ENCODE results near the gene FARP2. TPM values are rescaled to one million over a fixed set of nuclear protein-coding genes. Genes with fewer than 3 reads are reported as not detected.
"Not testable (repeated sequence)": the region's sequence is repeated elsewhere in the genome, so short reads cannot be mapped to it uniquely, and the experiment has no call there.

Gene FARP2
- total RNA-seq, 2 experiments from 2014 or later: 17.2 to 18.3 TPM

- no peak overlapping the region for H3K27ac Mint-ChIP-seq
- H3K9me3 Mint-ChIP-seq: no peaks in the 10 kb centered on the region
- H3K36me3 ChIP-seq (ENCODE audit: insufficient read depth, low read length): no peaks in the 10 kb centered on the region
- no peaks in the 10 kb centered on the region for H3K4me1 Mint-ChIP-seq (ENCODE audit: low read depth)
- POLR2A ChIA-PET: no interaction called here
- H3K27me3 Mint-ChIP-seq: no peaks in the 10 kb centered on the region
- H3K36me3 Mint-ChIP-seq (ENCODE audit: low read depth): peaks cover 26% of the 10 kb centered on the region
- TF ChIP-seq, protein P1, sequence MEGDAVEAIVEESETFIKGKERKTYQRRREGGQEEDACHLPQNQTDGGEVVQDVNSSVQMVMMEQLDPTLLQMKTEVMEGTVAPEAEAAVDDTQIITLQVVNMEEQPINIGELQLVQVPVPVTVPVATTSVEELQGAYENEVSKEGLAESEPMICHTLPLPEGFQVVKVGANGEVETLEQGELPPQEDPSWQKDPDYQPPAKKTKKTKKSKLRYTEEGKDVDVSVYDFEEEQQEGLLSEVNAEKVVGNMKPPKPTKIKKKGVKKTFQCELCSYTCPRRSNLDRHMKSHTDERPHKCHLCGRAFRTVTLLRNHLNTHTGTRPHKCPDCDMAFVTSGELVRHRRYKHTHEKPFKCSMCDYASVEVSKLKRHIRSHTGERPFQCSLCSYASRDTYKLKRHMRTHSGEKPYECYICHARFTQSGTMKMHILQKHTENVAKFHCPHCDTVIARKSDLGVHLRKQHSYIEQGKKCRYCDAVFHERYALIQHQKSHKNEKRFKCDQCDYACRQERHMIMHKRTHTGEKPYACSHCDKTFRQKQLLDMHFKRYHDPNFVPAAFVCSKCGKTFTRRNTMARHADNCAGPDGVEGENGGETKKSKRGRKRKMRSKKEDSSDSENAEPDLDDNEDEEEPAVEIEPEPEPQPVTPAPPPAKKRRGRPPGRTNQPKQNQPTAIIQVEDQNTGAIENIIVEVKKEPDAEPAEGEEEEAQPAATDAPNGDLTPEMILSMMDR (IDR thresholded peaks at IDR 0.05): no peak
- no peak overlapping the region for H3K4me3 Mint-ChIP-seq
- no peaks in the 10 kb centered on the region for H3K4me1 ChIP-seq (ENCODE audit: insufficient read depth, low read length)
- H3K4me3 ChIP-seq (ENCODE audit: low read length): no peak overlapping the region
- intact Hi-C loops (cut with DNase I, micrococcal nuclease): no loop called here
- no peak for ATAC-seq (ENCODE audit: poor library complexity)
- H3K27me3 ChIP-seq (ENCODE audit: control insufficient read depth in 1 of 2, insufficient read depth in 2 of 2, low read length in 2 of 2): no peaks in the 10 kb centered on the region
- peaks cover 0 to 4% of the 10 kb centered on the region in 2 experiments for H3K9me3 ChIP-seq (ENCODE audit: control insufficient read depth in 1 of 2, insufficient read depth in 1 of 2, low read length in 2 of 2)
- DNase-seq: no peak
- CTCF ChIA-PET: no interaction called here
- no peak overlapping the region for H3K27ac ChIP-seq (ENCODE audit: low read depth in 1 of 2, low read length in 2 of 2)
These were observed 17.4 kb downstream of the FARP2 start for GRCh38 chr2:241373446-241373845.

- H3K9me3 ChIP-seq (ENCODE audit: control insufficient read depth in 1 of 2, insufficient read depth in 1 of 2, low read length in 2 of 2); H3K27ac Mint-ChIP-seq; H3K27ac ChIP-seq (ENCODE audit: low read depth in 1 of 2, low read length in 2 of 2); H3K4me3 Mint-ChIP-seq; POLR2A ChIA-PET; CTCF ChIA-PET; H3K4me3 ChIP-seq (ENCODE audit: low read length); H3K4me1 ChIP-seq (ENCODE audit: insufficient read depth, low read length); ATAC-seq (ENCODE audit: poor library complexity); H3K27me3 ChIP-seq (ENCODE audit: control insufficient read depth in 1 of 2, insufficient read depth in 2 of 2, low read length in 2 of 2); H3K9me3 Mint-ChIP-seq; DNase-seq; H3K27me3 Mint-ChIP-seq; H3K36me3 ChIP-seq (ENCODE audit: insufficient read depth, low read length); H3K4me1 Mint-ChIP-seq (ENCODE audit: low read depth); intact Hi-C loops (cut with DNase I, micrococcal nuclease): not testable (repeated sequence)
- peaks cover 26% of the 10 kb centered on the region for H3K36me3 Mint-ChIP-seq (ENCODE audit: low read depth)
These were observed 17.8 kb downstream of the FARP2 start for GRCh38 chr2:241373906-241374305.

DNA sequence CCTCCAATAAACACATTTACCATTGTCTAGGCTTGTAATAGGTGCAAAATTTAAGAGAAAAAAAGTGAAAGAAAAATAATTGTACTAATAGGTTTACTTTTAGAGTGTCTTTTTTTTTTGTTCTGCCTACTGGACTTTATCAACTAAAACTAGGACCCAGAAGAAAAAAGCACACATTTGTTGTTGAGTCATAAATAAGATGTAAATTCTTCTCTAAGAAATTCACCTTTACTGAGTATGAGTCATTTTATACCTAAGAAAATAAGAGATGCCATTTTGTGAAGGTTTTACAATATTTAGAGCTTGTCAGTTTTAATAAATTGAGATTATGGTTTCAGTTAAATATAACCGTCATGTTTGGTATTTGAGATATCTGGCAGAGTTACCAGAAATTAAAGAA, 19.2 kb downstream of the FARP2 start:
- ChIA-PET CTCF (no interaction called here), POLR2A (no interaction called here)
- DNase-seq: no peak
- Histone ChIP-seq H3K4me3 (ENCODE audit: low read length) (no peak overlapping the region), H3K36me3 (ENCODE audit: insufficient read depth, low read length) (no peaks in the 10 kb centered on the region), H3K9me3 (ENCODE audit: control insufficient read depth in 1 of 2, insufficient read depth in 1 of 2, low read length in 2 of 2) (peaks cover 0 to 4% of the 10 kb centered on the region in 2 experiments), H3K4me1 (ENCODE audit: insufficient read depth, low read length) (no peaks in the 10 kb centered on the region), H3K27me3 (ENCODE audit: control insufficient read depth in 1 of 2, insufficient read depth in 2 of 2, low read length in 2 of 2) (no peaks in the 10 kb centered on the region), H3K27ac (ENCODE audit: low read depth in 1 of 2, low read length in 2 of 2) (no peak overlapping the region)
- Mint-ChIP-seq H3K9me3 (no peaks in the 10 kb centered on the region), H3K27me3 (no peaks in the 10 kb centered on the region), H3K27ac (no peak overlapping the region), H3K4me1 (ENCODE audit: low read depth) (no peaks in the 10 kb centered on the region), H3K4me3 (no peak overlapping the region), H3K36me3 (ENCODE audit: low read depth) (peaks cover 32% of the 10 kb centered on the region)
- no peak for ATAC-seq (ENCODE audit: poor library complexity)
- TF ChIP-seq, protein P1 (IDR thresholded peaks at IDR 0.05): no peak
- intact Hi-C loops (cut with DNase I, micrococcal nuclease): no loop called here

DNA sequence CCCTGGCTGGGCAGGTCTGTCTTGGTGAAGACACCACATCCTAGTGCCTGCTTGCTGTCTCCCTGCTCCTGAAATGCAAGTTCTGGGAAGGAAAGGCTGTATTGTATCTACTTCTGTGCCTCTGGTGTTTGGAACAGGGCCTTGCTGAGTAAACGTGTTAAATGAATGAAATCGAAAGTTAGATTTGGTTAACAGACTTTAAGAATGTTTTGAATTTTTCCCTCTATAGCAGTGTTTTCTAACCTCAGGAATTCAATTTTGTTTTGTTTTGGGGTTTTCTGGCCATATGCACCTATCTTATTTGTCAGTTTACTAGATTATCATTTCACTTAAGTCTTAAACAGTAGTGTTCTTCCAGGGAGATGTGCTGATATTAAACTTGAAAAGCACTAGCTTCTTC, 20.7 kb downstream of the FARP2 start:
- ChIA-PET POLR2A (no interaction called here), CTCF (no interaction called here)
- Mint-ChIP-seq H3K9me3 (no peaks in the 10 kb centered on the region), H3K27ac (no peak overlapping the region), H3K4me1 (ENCODE audit: low read depth) (no peaks in the 10 kb centered on the region), H3K4me3 (no peak overlapping the region), H3K36me3 (ENCODE audit: low read depth) (peaks cover 32% of the 10 kb centered on the region), H3K27me3 (no peaks in the 10 kb centered on the region)
- ATAC-seq (ENCODE audit: poor library complexity): no peak
- no peak overlapping the region for H3K27ac ChIP-seq (ENCODE audit: low read depth in 1 of 2, low read length in 2 of 2)
- TF ChIP-seq, protein P1 (IDR thresholded peaks at IDR 0.05): no peak
- H3K9me3 ChIP-seq (ENCODE audit: control insufficient read depth in 1 of 2, insufficient read depth in 1 of 2, low read length in 2 of 2): peaks cover 0 to 4% of the 10 kb centered on the region in 2 experiments
- no peak overlapping the region for H3K4me3 ChIP-seq (ENCODE audit: low read length)
- H3K36me3 ChIP-seq (ENCODE audit: insufficient read depth, low read length): no peaks in the 10 kb centered on the region
- intact Hi-C loops (cut with DNase I, micrococcal nuclease): no loop called here
- no peaks in the 10 kb centered on the region for H3K4me1 ChIP-seq (ENCODE audit: insufficient read depth, low read length)
- no peaks in the 10 kb centered on the region for H3K27me3 ChIP-seq (ENCODE audit: control insufficient read depth in 1 of 2, insufficient read depth in 2 of 2, low read length in 2 of 2)
- DNase-seq: no peak
